Pons (tissue), 1 donor: ENCODE data around the gene WIPF2.
"Not testable (repeated sequence)": the region's sequence is repeated elsewhere in the genome, so short reads cannot be mapped to it uniquely, and the experiment has no call there.

ENCODE experiments used
- DNase-seq: peaks from one replicate; pipeline ENCODE4 v3.0.0-alpha.2; 2016; ENCODE audit warnings: low spot score

WIPF2 gene

GRCh38 chr17:40298726-40299125 lies 79.6 kb downstream of the WIPF2 start:
- no peak for DNase-seq

DNA sequence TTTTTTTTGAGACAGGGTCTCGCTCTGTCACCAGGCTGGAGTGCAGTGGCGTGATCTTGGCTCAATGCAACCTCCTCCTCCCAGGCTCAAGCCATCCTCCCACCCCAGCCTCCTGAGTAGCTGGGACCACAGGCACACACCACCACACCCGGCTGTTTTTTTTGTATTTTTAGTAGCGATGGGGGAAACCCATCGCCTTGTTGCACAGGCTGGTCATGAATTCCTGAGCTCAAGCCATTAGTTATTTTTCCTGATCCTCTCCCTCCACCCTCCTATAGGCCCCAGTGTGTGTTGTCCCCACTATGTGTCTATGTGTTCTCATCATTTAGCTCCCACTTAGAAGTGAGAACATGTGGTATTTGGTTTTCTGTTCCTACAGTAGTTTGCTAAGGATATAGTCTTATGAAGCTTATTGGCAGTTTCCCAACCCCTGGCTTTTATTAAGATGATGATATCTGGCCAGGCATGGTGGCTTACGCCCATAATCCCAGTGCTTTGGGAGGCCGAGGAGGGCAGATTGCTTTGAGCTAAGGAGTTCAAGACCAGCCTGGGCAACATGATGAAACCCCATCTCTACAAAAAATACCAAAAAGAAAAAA lies 80.2 kb downstream of the WIPF2 start:
- not testable (repeated sequence) for DNase-seq

GRCh38 chr17:40301315-40301714 lies 82.2 kb downstream of the WIPF2 start:
- DNase-seq = no peak

- DNase-seq = peak; percentile 77
Observed at GRCh38 chr17:40303009-40303657, 84.0 kb downstream of the WIPF2 start.

DNA sequence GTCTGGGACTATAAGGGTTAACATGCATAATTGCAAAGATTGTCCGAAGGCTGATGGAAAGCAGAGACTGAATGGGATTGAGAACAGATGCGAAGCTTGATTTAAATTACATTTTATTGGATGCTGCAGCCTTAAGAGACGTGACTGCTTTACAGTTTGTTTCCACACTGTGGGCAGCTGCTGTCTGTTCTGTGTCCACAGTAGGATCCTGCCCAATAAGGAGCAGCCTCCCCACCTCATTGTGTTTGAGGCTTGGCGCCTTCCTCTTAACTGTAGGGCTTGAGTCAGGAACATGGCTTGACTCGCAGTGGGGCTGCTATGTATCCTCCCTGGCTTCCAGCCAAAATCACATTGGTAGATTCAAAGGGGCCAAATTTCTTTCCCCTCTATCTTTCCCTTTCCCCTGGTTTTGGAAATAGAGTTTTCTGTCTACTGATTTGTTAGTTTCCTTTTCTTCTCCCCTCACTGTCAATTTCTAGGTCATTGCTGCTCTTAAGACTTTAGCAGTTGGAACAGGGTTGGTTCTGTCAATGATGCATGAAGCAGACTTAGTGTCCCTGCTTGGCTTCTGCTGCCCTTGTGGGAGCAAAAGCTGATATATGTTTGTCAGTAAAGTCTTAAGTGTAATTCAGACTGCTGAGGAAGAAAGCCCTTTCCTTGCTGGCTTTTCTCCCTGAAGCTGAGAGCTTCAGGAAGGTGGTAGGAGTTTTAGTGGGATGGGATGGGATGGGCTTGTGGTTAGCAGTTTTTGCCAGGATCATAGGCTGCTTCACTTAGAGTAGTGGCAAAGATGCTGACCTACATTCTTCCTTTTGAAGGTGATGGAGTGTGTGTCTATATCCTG lies 84.8 kb downstream of the WIPF2 start:
- DNase-seq = no peak

DNA sequence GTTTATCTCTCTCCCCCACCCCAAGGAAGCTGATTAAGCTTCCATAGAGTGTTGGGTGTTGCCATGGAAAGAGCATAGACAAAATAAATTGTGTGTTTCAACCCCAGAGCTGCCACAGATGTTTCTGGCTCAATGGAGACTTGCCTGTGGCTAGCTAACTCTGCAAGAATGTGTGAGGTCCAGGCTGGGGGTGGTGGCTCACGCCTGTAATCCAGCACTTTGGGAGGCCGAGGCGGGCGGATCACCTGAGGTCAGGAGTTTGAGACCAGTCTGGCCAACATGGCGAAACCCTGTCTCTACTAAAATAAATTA lies 85.4 kb downstream of the WIPF2 start:
- not testable (repeated sequence) for DNase-seq

DNA sequence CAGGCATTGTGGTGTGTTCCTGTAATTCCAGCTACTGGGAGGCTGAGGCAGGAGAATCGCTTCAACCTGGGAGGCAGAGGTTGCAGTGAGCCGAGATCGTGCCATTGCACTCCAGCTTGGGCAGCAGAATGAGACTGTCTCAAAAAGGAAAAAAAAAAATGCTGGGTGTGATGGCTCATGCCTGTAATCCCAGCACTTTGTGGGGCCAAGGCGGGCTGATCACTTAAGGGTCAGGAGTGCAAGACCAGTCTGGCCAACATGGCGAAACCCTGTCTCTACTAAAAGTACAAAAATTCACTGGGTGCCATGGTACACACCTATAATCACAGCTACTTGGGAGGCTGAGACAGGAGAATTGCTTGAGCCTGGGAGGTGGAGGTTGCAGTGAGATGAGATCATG lies 85.8 kb downstream of the WIPF2 start:
- DNase-seq = not testable (repeated sequence)

DNA sequence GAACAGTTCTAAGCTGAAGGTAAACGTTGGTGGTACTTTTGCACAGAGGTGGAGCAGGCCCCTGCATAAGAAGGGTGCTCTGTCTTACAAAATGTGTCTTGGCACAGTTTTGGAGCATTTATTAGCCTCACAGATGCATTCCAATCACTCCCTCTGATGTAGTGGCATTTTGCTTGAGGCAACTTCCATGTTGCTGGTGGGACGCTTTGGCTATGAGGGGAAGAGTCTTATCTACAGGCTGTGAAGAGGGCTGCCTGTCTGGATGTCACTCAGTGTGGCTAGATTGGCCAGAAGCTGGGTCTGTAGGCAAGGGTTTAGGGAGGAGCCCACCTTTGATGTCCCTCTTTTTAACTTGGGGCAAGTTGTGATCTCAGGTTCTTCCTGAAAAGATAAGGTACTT lies 87.3 kb downstream of the WIPF2 start:
- DNase-seq = no peak

GRCh38 chr17:40307001-40307730 lies 88.1 kb downstream of the WIPF2 start:
- no peak for DNase-seq

DNA sequence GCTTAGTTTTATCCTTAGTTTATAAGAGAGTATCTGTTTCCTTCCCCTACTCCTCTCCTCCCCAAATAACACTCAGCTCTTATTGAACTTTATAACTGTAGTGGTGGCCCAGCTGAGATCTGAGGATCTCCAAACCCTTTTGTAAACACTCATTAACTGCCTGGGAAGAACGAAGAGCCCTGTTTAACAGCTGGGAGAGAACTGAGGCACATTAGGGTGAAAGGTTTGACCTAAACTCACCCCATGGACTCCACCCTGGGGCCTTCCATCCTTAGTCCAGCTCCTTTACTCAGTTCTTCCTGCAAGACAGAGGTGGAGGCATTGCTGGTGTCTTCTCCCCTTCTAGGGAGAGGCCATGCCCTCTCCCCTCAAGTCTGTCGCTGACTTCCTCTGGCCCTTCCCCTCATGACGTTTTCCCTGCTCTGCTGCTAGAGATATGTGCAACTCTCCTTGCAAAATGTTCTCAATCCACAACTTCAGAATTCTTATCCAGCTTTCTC lies 88.7 kb downstream of the WIPF2 start:
- DNase-seq = no peak

GRCh38 chr17:40309031-40309948 lies 90.2 kb downstream of the WIPF2 start, which contains the start of gene RARA:
TSS of gene RARA (plus strand) at chr17:40309180. CDS start at chr17:40331219, 22,039 bp downstream.
- DNase-seq = no peak

GRCh38 chr17:40309949-40310510 lies 90.9 kb downstream of the WIPF2 start:
- no peak for DNase-seq

DNA sequence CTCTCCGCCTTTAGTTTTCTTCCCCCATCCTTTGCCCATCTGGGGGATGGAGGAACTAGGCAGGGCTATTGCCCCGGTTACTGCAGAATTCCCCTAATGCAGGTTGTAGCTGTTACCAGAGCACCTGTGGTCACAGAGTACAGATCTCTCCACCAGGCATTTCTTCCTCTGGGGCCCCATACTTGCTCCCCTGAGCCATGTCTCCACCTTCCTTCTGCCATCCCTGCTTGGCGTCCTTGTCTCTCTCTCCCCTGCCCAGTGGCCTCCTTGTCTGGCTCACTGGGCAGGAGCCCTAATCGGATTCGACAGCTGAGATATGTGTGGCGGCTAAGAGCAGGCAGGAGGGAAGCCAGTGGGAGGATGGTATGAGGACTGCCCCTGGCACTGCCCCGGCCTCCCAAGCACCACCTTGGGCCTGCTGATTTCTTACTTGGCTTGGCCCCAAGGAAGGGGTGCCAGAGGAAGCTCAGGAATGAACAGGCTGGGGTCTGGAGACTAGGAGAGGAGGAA lies 91.8 kb downstream of the WIPF2 start:
- DNase-seq = no peak

DNA sequence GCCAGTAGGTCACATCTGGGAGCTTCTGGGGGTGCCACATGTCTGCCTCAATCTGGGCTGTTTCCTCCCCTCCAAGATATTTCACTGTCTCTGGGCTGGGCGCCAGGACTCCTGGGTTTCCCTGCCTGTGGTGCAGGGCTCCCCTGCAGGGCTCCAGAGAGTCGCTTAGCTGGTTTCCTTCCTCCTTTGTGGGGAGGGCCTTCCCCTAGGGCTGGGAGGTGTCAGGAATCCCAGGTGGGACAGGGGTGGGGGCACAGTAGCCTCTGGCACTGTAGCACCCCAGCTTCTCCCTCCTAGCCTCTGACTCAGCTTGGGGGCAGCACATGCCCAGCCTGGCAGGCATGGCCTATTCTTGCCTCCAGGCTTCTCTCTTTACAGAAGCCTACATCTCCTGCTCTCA lies 92.5 kb downstream of the WIPF2 start:
- no peak for DNase-seq

DNA sequence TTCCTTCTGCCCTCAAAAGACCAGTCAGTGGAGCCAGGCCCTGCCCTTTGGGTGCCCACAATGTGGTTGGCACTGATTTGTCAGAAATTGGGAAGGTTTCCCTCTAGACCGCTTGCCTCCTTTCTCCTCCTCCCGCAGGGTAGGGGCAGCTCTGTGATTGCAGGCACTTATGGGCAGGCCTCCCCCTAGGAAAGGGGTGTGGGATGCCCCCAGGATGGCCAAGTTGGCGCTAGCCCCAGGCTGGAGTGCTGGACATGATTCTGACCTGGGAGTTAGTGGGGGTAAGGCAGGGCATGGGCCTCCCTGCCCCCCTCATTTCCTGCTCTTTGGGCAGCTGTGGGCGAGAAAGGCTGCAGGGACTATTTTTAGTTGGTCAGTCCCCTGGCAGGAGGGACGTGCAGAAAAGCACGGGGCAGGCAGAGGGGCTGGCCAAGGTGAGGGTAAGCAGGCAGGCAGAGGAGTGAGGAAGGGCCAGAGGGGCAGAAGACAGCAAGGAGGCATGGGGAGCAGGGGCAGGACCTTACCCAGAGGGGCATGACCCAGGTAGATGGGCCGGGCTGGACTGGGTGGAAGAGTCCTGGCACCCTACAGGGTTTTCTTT lies 93.1 kb downstream of the WIPF2 start:
- DNase-seq = no peak

GRCh38 chr17:40312893-40313667 lies 94.0 kb downstream of the WIPF2 start:
- DNase-seq = no peak

DNA sequence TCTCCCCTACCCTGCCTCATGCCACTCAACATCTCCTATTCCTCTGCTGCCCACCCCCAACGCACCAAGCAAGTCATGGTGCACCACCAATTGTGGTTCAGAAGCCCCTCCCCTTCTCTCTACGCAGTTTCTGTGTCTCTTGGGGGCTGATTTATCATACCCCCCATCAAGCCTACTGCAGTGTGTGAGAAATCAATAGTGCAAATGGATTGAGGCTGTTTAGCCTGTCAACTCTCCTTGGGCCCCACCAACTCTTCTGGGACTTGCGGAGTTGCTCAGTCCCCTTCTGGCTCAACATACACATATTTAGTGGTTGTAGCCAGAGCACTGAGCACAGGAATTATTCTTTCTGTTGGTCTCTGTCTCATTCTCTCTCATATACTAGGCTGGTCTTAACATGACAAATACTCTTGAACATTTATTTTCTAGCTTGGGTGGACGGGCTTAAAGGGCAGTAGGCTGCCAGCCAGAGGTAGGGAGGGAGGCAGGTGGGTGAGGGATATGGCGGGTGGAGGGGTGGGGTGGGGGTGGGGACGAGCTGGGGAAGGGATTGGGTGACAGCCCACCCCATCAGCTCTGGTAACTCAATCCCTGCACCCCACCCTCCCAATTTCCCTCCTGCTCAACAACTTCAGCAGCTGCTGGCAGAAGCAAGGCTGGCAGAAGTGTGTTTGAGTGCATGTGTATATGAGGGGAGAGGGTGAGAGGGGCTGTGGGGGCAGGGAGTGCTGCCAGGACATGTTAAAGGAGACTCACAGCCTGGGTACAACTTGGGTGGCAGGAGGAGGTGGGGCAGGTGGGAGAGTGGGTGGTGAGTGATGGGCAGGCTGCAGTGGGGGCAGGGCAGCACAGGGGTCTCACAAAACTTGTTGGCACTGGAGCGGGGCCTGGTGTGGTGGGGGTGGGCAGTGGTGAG lies 94.8 kb downstream of the WIPF2 start:
- no peak for DNase-seq

DNA sequence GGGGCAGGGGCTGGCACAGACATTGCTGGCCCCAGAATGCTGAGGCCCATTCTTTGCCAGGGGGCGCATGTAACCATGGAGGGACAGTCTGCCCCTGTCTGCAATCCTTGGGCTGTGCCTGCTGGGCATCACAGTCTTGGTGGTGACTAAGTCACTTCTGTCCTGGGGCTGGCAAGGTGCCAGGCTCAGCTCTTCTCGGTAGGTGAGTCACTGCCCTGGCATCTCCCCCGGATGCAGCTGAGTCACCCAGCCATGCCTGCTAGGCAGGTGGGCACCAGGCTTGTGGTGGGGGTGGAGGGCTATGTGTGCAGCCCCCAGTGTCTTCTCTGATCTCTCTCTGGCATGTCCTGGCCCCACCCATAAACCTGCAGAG lies 95.5 kb downstream of the WIPF2 start:
- DNase-seq = no peak
